HepG2 (cell line): ENCODE measurements around the gene TPBGL.

Source experiments
- ARNT ChIP-seq: fragments of 450-650 bp; IDR thresholded peaks from 2 replicates; pipeline ENCODE4 v1.6.1; 2017
- RXRA ChIP-seq: sonication (generic); formaldehyde crosslinking; IDR thresholded peaks from 2 replicates; pipeline ENCODE4 v1.5.1; 2020; ENCODE audit warnings: missing genetic modification reagents
- TCF7L2 ChIP-seq: IDR thresholded peaks from 2 replicates; pipeline ENCODE4 v1.6.1; 2011; ENCODE audit warnings: mild to moderate bottlenecking, low read depth, low read length, moderate library complexity
- XRCC5 ChIP-seq: fragments of 200-400 bp; formaldehyde crosslinking; optimal IDR thresholded peaks from 2 replicates; pipeline ENCODE3; 2017; ENCODE audit warnings: mild to moderate bottlenecking, low read length
- ZBTB7B ChIP-seq: sonication (generic); formaldehyde crosslinking; IDR thresholded peaks from 2 replicates; pipeline ENCODE4 v1.4.0; 2020; ENCODE audit warnings: missing genetic modification reagents
- ZFP36 ChIP-seq: fragments of 150-350 bp; IDR thresholded peaks from 2 replicates; pipeline ENCODE4 v1.6.1; 2018; ENCODE audit warnings: borderline replicate concordance, low read length, low read depth; ENCODE audit not compliant: partially characterized antibody
- ZNF121 ChIP-seq: sonication (generic); formaldehyde crosslinking; IDR thresholded peaks from 2 replicates; pipeline ENCODE4 v1.5.0; 2020; ENCODE audit warnings: mild to moderate bottlenecking, missing genetic modification reagents
- ZUFSP ChIP-seq: sonication (generic); formaldehyde crosslinking; IDR thresholded peaks from 2 replicates; pipeline ENCODE4 v1.9.0; 2021; ENCODE audit warnings: missing genetic modification reagents, mild to moderate bottlenecking, borderline replicate concordance
- TF ChIP-seq, protein P1 (sequence below): sonication (generic); formaldehyde crosslinking; IDR thresholded peaks from 2 replicates; pipeline ENCODE4 v1.5.0; 2020; ENCODE audit warnings: mild to moderate bottlenecking, missing genetic modification reagents, moderate library complexity

DNA sequence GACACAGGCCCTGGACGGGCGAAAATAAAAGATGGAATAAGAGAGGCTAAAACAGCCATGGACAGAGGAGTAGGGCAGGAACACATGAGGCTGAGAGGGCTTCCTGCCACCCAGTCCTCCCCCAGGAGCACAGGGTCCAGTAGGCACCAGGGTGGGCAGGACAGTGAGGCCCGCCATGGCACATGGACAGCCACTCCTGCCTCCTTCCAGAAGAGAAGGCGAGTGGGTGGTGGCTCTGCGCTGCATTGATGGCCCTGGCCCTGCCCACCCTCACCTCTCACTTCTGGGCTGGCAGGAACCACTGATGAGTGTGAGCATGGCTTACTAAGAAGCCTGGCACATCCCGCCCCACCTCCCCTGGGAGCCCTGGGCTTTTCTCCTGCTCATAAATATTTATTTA lies 51.2 kb downstream of the TPBGL start:
- TF ChIP-seq ZUFSP (CRISPR knock-in tag) (no peak), ZNF121 (CRISPR knock-in tag) (no peak), ZFP36 (no peak), TCF7L2 (no peak), XRCC5 (no peak), RXRA (no peak), ZBTB7B (CRISPR knock-in tag) (no peak), ARNT (no peak)
- TF ChIP-seq, protein P1, sequence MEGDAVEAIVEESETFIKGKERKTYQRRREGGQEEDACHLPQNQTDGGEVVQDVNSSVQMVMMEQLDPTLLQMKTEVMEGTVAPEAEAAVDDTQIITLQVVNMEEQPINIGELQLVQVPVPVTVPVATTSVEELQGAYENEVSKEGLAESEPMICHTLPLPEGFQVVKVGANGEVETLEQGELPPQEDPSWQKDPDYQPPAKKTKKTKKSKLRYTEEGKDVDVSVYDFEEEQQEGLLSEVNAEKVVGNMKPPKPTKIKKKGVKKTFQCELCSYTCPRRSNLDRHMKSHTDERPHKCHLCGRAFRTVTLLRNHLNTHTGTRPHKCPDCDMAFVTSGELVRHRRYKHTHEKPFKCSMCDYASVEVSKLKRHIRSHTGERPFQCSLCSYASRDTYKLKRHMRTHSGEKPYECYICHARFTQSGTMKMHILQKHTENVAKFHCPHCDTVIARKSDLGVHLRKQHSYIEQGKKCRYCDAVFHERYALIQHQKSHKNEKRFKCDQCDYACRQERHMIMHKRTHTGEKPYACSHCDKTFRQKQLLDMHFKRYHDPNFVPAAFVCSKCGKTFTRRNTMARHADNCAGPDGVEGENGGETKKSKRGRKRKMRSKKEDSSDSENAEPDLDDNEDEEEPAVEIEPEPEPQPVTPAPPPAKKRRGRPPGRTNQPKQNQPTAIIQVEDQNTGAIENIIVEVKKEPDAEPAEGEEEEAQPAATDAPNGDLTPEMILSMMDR (CRISPR knock-in tag): no peak
